Activated CD8-positive, alpha-beta memory T cell treated with anti-CD3 and anti-CD28 coated beads, Interleukin-2, amount 50 U/mL, for 1 hour (primary cell): ENCODE results near the gene C12orf42.

Experiments used
- DNase-seq: peaks from one replicate; pipeline ENCODE4 v3.0.0-alpha.2; 2020; ENCODE audit errors: extremely low read depth

C12orf42 gene

GRCh38 chr12:103336940-103337339 lies 158.8 kb downstream of the C12orf42 start:
- DNase-seq, result no peak

GRCh38 chr12:103334466-103334865 lies 161.3 kb downstream of the C12orf42 start:
- DNase-seq, result no peak

GRCh38 chr12:103333676-103334075 lies 162.1 kb downstream of the C12orf42 start:
- no peak for DNase-seq

GRCh38 chr12:103331643-103332042 lies 164.1 kb downstream of the C12orf42 start:
- no peak for DNase-seq

- DNase-seq, result no peak
Measured at GRCh38 chr12:103330672-103331071, 165.1 kb downstream of the C12orf42 start.

- no peak for DNase-seq
Measured at GRCh38 chr12:103327676-103328075, 168.1 kb downstream of the C12orf42 start.

GRCh38 chr12:103326190-103326589 lies 169.6 kb downstream of the C12orf42 start:
- no peak for DNase-seq

GRCh38 chr12:103318566-103318965 lies 177.2 kb downstream of the C12orf42 start:
- DNase-seq, result no peak

GRCh38 chr12:103317220-103317619 lies 178.5 kb downstream of the C12orf42 start:
- no peak for DNase-seq

GRCh38 chr12:103314786-103315185 lies 181.0 kb downstream of the C12orf42 start:
- DNase-seq, result no peak

- DNase-seq, result no peak
Measured at GRCh38 chr12:103313894-103314293, 181.9 kb downstream of the C12orf42 start.

- DNase-seq, result no peak
Measured at GRCh38 chr12:103312742-103313354, 182.9 kb downstream of the C12orf42 start.

- DNase-seq, result no peak
Measured at GRCh38 chr12:103310546-103311270, 185.1 kb downstream of the C12orf42 start.

GRCh38 chr12:103308396-103308795 lies 187.4 kb downstream of the C12orf42 start:
- no peak for DNase-seq

GRCh38 chr12:103303484-103303883 lies 192.3 kb downstream of the C12orf42 start:
- no peak for DNase-seq

- no peak for DNase-seq
Measured at GRCh38 chr12:103301642-103302591, 193.9 kb downstream of the C12orf42 start.

- no peak for DNase-seq
Measured at GRCh38 chr12:103288016-103288415, 207.8 kb downstream of the C12orf42 start.

GRCh38 chr12:103282124-103282523 lies 213.6 kb downstream of the C12orf42 start:
- DNase-seq, result no peak

- no peak for DNase-seq
Measured at GRCh38 chr12:103279444-103279843, 216.3 kb downstream of the C12orf42 start.

GRCh38 chr12:103278329-103278728 lies 217.4 kb downstream of the C12orf42 start:
- no peak for DNase-seq

- no peak for DNase-seq
Measured at GRCh38 chr12:103273645-103274044, 222.1 kb downstream of the C12orf42 start.

GRCh38 chr12:103272949-103273348 lies 222.8 kb downstream of the C12orf42 start:
- no peak for DNase-seq
